ENCODE data around the gene USP37. TPM values are rescaled to one million over a fixed set of nuclear protein-coding genes. Genes with fewer than 3 reads are reported as not detected.
"Not testable (repeated sequence)": the region's sequence is repeated elsewhere in the genome, so short reads cannot be mapped to it uniquely, and the experiment has no call there.

USP37 gene
- total RNA-seq, 1 experiment from 2014 or later: 19.2 TPM

DNA sequence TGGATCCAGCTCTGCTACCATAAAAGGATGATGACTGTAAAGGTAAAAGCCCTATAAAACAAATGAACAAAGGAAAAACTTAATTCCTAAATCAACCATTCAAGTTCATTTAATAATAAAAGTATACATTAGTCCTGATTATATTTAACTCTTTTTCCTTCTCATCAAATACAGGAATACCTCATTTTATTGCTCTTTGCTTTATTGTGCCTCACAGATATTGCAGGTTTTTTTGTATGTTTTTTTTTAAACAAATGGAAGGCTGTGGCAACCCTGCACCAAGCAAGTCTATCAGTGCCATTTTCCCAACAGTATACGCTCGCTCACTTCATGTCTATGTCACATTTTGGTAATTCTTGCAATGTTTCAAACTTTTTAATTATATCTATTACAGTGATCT, 38.2 kb downstream of the USP37 start:
- H3K36me3 ChIP-seq: peaks cover 83% of the 10 kb centered on the region
- H3K9me3 ChIP-seq (replicated peaks): peaks cover 3% of the 10 kb centered on the region; the same call in 1 of the 2 replicates

DNA sequence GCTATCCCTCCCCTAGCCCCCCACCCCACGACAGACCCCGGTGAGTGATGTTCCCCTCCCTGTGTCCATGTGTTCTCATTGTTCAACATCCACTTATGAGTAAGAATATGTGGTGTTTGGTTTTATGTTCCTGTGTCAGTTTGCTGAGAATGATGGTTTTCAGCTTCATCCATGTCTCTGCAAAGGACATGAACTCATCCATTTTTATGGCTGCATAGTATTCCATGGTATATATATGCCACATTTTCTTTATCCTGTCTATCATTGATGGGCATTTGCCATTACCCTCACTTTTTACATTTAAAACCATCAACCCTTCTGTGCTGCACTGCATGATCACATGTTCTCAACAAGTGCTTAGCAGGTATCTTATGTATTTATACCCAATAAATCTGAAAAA, 39.7 kb downstream of the USP37 start:
- not testable (repeated sequence) for H3K9me3 ChIP-seq (replicated peaks); H3K27ac ChIP-seq; H3K27me3 ChIP-seq (replicated peaks); H3K4me3 ChIP-seq; H3K4me1 ChIP-seq (replicated peaks); DNase-seq (ENCODE audit: low read depth in 1 of 2, low spot score in 2 of 2)
- H3K36me3 ChIP-seq: peaks cover 87% of the 10 kb centered on the region

More for the DNA sequence above, 38.2 kb downstream of the USP37 start:
- Histone ChIP-seq H3K4me3 (no peak overlapping the region), H3K4me1 (replicated peaks) (no peaks in the 10 kb centered on the region), H3K27ac (no peak overlapping the region), H3K27me3 (replicated peaks) (no peaks in the 10 kb centered on the region)
- no peak for DNase-seq (ENCODE audit: low read depth in 1 of 2, low spot score in 2 of 2)

DNA sequence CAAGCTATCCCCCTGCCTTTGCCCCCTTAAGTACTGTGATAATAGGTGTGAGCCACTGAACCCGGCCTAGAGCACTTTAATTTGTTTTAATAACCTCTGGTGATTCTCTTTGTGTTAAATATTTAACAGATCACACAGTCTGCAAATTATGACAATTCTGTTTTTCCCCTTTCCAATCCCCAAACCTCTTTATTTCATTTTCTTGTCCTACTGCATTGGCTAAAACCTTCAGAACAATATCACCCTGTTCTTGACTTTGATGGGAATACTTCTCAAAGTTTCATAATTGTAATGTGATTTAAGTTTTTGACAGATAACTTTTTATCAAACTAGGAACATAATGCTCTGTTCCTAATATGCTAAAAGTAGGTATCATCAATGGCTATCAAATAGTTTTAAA, 44.5 kb downstream of the USP37 start:
- Histone ChIP-seq H3K9me3 (replicated peaks) (peaks cover 3% of the 10 kb centered on the region; the same call in 1 of the 2 replicates), H3K36me3 (peaks cover 57% of the 10 kb centered on the region), H3K4me3 (no peak overlapping the region), H3K27me3 (replicated peaks) (no peaks in the 10 kb centered on the region), H3K4me1 (replicated peaks) (no peaks in the 10 kb centered on the region), H3K27ac (no peak overlapping the region)
- DNase-seq (ENCODE audit: low read depth in 1 of 2, low spot score in 2 of 2): no peak

DNA sequence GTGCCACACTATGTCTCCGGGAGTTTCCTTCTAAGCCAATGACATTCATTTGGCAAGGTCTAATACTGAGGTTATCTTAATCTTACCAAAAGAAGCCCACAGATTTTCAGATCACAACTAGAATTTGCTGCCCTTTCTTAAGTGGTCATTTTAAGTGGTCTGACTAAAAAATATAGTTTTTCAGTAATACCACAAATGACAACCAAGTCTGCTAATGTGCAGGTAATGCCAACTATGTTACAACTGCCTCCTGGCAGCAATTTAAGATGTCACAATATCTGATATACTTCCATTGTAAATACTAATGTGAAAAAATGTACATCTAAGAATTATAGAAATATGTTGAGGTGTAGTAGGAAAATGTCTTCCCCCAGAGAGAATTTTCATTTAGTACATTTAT, 49.3 kb downstream of the USP37 start:
- no peaks in the 10 kb centered on the region for H3K9me3 ChIP-seq (replicated peaks)
- H3K27ac ChIP-seq: no peak overlapping the region
- no peak overlapping the region for H3K4me3 ChIP-seq
- no peaks in the 10 kb centered on the region for H3K27me3 ChIP-seq (replicated peaks)
- peaks cover 14% of the 10 kb centered on the region for H3K36me3 ChIP-seq
- no peak for DNase-seq (ENCODE audit: low read depth in 1 of 2, low spot score in 2 of 2)
- no peaks in the 10 kb centered on the region for H3K4me1 ChIP-seq (replicated peaks)

DNA sequence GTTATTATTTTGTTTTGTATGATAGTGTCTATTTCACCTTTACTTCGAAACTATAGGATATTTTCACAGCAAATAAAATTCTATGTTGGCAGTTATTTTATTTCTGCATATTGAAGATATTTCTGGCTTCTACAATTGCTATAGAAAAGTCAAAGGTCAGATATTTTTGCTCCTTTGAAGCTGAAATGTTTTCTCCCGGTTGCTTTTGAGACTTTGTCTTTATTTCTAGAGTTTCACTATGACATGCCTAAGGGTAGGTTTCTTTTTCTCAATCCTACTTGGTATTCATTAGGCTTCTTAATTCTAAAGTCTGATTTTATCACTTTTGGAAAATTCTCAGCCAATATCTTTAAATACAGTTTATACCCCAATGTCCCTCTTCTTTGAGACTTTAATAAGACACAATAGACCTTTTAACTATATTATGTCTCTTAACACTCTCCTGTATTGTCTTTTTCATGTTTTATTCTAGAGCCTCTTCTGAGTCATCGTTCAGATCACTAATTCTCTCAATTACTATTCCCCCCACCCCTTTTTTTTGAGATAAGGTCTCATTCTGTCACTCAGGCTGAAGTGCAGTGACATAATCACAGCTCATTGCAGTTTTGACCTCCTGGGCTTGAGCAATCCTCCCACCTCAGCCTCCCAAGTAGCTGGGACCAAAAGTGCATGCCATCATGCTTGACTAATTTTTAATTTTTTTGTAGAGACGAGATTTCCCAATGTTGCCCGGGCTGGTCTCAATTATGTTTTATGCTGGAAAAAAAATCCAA, 50.5 kb downstream of the USP37 start:
- Histone ChIP-seq H3K4me3 (no peak overlapping the region), H3K9me3 (replicated peaks) (no peaks in the 10 kb centered on the region), H3K4me1 (replicated peaks) (no peaks in the 10 kb centered on the region), H3K36me3 (peaks cover 4% of the 10 kb centered on the region), H3K27ac (no peak overlapping the region), H3K27me3 (replicated peaks) (no peaks in the 10 kb centered on the region)
- DNase-seq (ENCODE audit: low read depth in 1 of 2, low spot score in 2 of 2): no peak

DNA sequence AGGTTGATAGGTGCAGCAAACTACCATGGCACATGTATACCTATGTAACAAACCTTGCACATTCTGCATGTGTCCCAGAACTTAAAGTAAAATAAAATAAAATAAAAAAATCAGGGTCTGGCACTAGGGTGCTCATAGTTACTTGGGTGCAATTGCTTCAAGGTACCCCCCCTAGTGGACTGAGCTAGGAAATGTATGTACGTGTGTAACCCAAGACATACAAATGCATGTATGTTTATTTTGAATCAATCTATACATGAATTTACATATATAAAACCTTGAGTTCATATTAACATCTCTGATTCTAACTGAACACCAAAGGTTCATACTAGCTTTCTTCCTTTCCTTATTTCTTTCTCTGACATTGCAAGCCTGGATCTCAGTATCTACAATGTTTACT, 51.5 kb downstream of the USP37 start:
- Histone ChIP-seq H3K27ac (no peak overlapping the region), H3K9me3 (replicated peaks) (no peaks in the 10 kb centered on the region), H3K36me3 (peaks cover 3% of the 10 kb centered on the region), H3K4me3 (no peak overlapping the region), H3K27me3 (replicated peaks) (no peaks in the 10 kb centered on the region), H3K4me1 (replicated peaks) (no peaks in the 10 kb centered on the region)
- DNase-seq (ENCODE audit: low read depth in 1 of 2, low spot score in 2 of 2): no peak

DNA sequence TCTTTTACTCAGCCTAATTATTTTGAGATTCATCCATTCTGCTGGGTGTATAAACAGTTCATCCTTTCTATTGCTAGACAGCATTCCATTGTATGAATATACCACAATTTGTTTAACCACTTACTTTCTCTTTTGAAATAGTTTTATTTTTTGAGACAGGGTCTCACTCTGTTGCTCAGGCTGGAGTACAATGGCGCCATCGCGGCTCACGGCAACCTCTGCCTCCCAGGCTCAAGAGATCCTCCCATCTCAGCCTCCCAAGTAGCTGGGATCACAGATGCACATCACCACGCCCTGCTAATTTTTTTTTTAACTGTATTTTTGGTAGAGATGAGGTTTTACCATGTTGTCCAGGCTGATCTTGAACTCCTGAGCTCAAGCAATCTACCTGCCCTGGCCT, 54.5 kb downstream of the USP37 start:
- DNase-seq (ENCODE audit: low read depth in 1 of 2, low spot score in 2 of 2): no peak
- Histone ChIP-seq H3K27ac (no peak overlapping the region), H3K9me3 (replicated peaks) (no peaks in the 10 kb centered on the region), H3K27me3 (replicated peaks) (no peaks in the 10 kb centered on the region), H3K36me3 (peaks cover 16% of the 10 kb centered on the region), H3K4me3 (no peak overlapping the region), H3K4me1 (replicated peaks) (no peaks in the 10 kb centered on the region)

DNA sequence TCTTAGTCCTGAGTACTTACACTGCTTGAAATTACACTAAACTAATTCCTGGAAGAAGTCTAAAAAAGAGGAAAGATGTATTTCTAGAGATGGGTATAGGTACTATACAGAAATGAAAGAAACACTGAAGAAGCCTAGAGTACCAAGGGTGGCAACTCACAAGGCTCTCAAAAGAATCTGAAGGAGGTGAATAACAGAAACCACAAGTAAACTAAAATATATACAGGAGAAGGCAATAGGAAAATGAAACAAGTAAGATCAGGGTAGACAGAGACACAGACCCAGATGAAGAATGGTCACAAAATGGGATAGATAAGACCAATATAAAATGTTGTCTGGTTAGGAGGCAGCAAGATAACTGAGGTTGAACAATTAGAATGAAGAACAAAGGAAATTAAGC, 59.9 kb downstream of the USP37 start:
- no peak overlapping the region for H3K4me3 ChIP-seq
- peaks cover 38% of the 10 kb centered on the region for H3K36me3 ChIP-seq
- DNase-seq (ENCODE audit: low read depth in 1 of 2, low spot score in 2 of 2): no peak
- H3K4me1 ChIP-seq (replicated peaks): no peaks in the 10 kb centered on the region
- H3K27me3 ChIP-seq (replicated peaks): no peaks in the 10 kb centered on the region
- no peak overlapping the region for H3K27ac ChIP-seq
- no peaks in the 10 kb centered on the region for H3K9me3 ChIP-seq (replicated peaks)

DNA sequence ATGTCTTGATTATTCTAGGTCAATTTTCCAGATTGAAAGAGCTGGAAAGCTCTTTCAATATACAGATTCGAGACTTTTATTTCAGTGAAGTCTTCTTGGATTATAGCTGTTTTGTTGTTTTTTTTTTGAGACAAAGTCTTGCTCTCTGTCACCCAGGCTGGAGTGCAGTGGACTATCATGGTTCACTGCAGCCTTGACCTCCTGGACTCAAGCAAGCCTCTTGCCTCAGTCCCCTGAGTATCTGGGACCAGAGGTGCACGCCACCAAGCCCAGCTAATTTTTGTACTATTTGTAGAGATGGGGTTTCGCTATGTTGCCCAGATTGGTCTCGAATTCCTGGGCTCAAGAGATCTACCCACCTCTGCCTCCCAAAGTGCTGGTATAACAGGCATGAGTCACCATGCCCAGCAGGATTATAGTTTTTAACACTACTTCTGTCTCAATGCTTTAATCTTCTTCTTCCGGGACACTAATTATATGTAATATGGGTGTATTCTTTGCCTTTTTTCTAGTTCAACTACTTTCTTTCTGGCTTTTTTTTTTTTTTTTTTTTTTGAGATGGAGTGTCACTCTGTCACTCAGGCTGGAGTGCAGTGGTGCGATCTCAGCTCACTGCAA, 62.3 kb downstream of the USP37 start:
- Histone ChIP-seq H3K4me1 (replicated peaks) (no peaks in the 10 kb centered on the region; the same call in 1 of the 2 replicates), H3K9me3 (replicated peaks) (no peaks in the 10 kb centered on the region), H3K36me3 (peaks cover 40% of the 10 kb centered on the region), H3K4me3 (no peak overlapping the region), H3K27ac (no peak overlapping the region), H3K27me3 (replicated peaks) (no peaks in the 10 kb centered on the region)
- no peak for DNase-seq (ENCODE audit: low read depth in 1 of 2, low spot score in 2 of 2)

DNA sequence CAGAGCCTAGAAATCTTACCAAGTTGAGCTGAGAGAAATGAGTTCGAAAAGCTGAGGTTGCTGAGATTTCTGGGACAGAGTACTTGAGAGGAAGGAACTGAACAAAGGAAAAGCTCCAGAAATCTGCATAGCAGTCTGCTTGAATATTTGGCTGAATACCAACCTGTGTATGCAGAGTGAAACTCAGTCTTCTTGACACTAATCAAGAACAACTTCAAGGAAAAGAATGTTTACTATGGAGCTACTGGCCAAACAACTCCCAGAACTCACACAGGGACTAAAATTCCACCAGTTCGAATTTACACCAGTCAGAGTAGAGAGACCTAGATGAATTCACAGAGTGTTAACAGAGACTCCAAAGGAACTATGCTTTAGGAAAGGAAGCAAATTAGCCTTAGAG, 66.5 kb downstream of the USP37 start:
- Histone ChIP-seq H3K4me1 (replicated peaks) (no peaks in the 10 kb centered on the region; the same call in 1 of the 2 replicates), H3K36me3 (peaks cover 34% of the 10 kb centered on the region), H3K9me3 (replicated peaks) (no peaks in the 10 kb centered on the region), H3K27me3 (replicated peaks) (no peaks in the 10 kb centered on the region), H3K4me3 (no peak overlapping the region), H3K27ac (no peak overlapping the region)
- DNase-seq (ENCODE audit: low read depth in 1 of 2, low spot score in 2 of 2): peak in 1 of 2 experiments; percentile 21

DNA sequence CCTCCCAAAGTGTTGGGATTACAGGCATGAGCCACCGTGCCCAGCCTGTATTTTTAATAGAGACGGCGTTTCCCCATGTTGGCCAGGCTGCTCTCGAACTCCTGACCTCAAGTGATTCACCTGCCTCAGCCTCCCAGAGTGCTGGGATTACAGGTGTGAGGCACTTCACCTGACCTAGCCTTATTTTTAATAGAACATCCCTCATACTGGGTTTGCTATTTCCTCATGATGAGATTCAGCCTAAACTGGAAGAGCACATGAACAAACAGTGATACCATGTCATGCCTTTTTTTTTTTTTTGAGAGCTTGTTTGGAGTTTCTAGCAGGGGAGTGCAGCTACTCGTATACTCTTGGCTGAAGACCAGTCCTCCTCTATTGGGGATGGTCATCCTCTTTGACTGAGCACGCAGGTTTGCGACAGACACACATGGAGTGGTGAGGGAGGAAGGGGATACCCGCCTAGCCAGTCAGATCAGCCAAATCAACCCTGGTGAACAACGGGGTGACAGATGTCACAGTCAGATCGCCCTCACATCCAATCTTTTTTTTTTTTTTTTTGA, 67.6 kb downstream of the USP37 start:
- DNase-seq (ENCODE audit: low read depth in 1 of 2, low spot score in 2 of 2): no peak
- H3K4me1 ChIP-seq (replicated peaks): no peaks in the 10 kb centered on the region; the same call in 1 of the 2 replicates
- no peak overlapping the region for H3K4me3 ChIP-seq
- H3K36me3 ChIP-seq: peaks cover 37% of the 10 kb centered on the region
- no peaks in the 10 kb centered on the region for H3K27me3 ChIP-seq (replicated peaks)
- no peaks in the 10 kb centered on the region for H3K9me3 ChIP-seq (replicated peaks)
- no peak overlapping the region for H3K27ac ChIP-seq

DNA sequence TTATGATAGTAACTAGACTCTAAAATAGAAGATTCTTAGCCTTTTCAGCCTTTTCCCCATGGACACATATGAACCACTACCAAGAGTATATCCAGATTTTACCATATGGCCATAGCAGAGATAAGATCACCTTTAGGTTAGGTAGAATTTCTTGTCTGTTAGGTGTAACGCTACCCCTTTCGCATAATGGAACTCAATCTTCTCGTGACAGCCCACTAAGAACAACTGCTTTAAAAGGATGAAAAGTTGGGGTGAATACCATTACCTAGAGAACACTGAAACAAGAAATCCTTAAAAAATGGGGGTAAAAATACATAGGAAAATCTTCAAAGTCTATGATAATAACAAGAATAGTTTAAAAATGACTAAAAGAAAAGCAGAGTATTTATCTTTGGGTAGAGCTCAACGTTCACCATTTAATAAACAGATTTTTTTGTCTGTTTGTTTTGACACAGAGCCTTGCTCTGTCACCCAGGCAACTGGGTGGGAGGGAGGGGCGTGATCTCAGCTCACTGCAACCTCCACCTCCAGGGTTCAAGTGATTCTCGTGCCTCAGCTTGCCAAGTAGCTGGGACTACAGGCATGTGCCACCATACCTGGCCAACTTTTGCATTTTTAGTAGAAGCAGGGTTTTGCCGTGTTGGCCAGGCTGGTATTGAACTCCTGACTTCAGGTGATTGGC, 82.0 kb downstream of the USP37 start:
- Histone ChIP-seq H3K27ac (no peak overlapping the region), H3K9me3 (replicated peaks) (no peaks in the 10 kb centered on the region), H3K27me3 (replicated peaks) (no peaks in the 10 kb centered on the region), H3K36me3 (peaks cover 65% of the 10 kb centered on the region), H3K4me3 (no peak overlapping the region), H3K4me1 (replicated peaks) (no peaks in the 10 kb centered on the region)
- DNase-seq (ENCODE audit: low read depth in 1 of 2, low spot score in 2 of 2): no peak

DNA sequence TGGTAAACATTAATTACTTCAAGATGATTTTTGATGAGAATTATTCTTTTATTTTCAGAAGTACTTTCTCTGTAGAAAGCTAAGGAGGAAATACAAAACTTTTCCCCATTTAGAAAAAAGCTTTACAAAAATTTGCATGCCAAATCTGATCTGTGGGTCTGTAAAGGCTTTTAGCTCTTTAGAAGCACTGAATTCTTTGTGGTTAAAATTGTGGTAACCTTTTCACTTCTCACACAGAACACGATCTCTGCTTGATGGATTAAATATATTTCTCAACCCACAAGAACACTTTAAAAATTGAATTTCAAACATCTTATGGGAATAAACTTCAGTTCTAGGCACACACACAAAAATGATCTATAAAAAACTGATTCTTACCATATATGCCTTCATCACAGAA, 85.5 kb downstream of the USP37 start:
- no peak overlapping the region for H3K4me3 ChIP-seq
- H3K27ac ChIP-seq: no peak overlapping the region
- no peaks in the 10 kb centered on the region for H3K4me1 ChIP-seq (replicated peaks)
- no peaks in the 10 kb centered on the region for H3K9me3 ChIP-seq (replicated peaks)
- peaks cover 69% of the 10 kb centered on the region for H3K36me3 ChIP-seq
- no peak for DNase-seq (ENCODE audit: low read depth in 1 of 2, low spot score in 2 of 2)
- H3K27me3 ChIP-seq (replicated peaks): no peaks in the 10 kb centered on the region

DNA sequence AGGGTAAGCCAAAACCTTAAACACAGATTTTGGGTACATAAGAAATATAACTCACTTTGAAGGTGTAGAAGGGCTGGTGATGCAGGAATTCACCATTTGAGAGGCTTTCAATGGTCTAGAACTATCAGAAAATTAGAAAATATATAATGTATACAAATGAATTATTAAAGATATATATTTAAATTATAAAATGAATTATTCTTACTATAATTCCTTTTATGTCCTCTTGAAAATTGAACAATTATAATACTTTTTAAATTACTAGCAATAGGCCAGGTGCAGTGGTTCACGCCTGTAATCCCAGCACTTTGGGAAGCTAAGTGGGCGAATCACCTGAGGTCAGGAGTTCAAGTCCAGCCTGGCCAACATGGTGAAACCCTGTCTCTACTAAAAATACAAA, 88.6 kb downstream of the USP37 start:
- peaks cover 70% of the 10 kb centered on the region for H3K36me3 ChIP-seq
- no peak overlapping the region for H3K4me3 ChIP-seq
- H3K27me3 ChIP-seq (replicated peaks): no peaks in the 10 kb centered on the region
- no peaks in the 10 kb centered on the region for H3K9me3 ChIP-seq (replicated peaks)
- H3K4me1 ChIP-seq (replicated peaks): no peaks in the 10 kb centered on the region
- DNase-seq (ENCODE audit: low read depth in 1 of 2, low spot score in 2 of 2): no peak
- H3K27ac ChIP-seq: no peak overlapping the region

Data from SJSA1 (cell line).